K562 (cell line): ENCODE data around the gene CPT1B. TPM values are rescaled to one million over a fixed set of nuclear protein-coding genes. Genes with fewer than 3 reads are reported as not detected.
A peak's percentile ranks its signal among the peaks of the same experiment; 100 is the strongest.

Experiments
- E2F3 ChIP-seq: fragments of 250-450 bp; sonication (Bioruptor Pico); IDR thresholded peaks from 2 replicates; pipeline ENCODE4 v1.4.0; 2020; ENCODE audit warnings: mild to moderate bottlenecking
- FOS ChIP-seq: IDR thresholded peaks from 3 replicates; pipeline ENCODE4 v1.6.1; 2011; ENCODE audit not compliant: insufficient read length; ENCODE audit errors: extremely low read depth
- GATA2 ChIP-seq: sonication (generic); formaldehyde crosslinking; IDR thresholded peaks from 2 replicates; pipeline ENCODE4 v1.4.0; 2020; ENCODE audit warnings: mild to moderate bottlenecking, missing genetic modification reagents
- JUNB ChIP-seq: fragments of 450-650 bp; formaldehyde crosslinking; conservative IDR thresholded peaks from 2 replicates; pipeline ENCODE4 v1.4.0; 2020; ENCODE audit warnings: mild to moderate bottlenecking
- KLF1 ChIP-seq: fragments of 450-650 bp; IDR thresholded peaks from 2 replicates; pipeline ENCODE4 v1.6.1; 2016; ENCODE audit warnings: missing genetic modification characterization, missing compliant biosample characterization
- MTA2 ChIP-seq: fragments of 450-650 bp; IDR thresholded peaks from 2 replicates; pipeline ENCODE4 v1.6.1; 2016; ENCODE audit warnings: low read depth
- MTF1 ChIP-seq: fragments of 250-450 bp; sonication (Bioruptor Pico); IDR thresholded peaks from 2 replicates; pipeline ENCODE4 v1.9.0; 2021; ENCODE audit warnings: moderate library complexity, mild to moderate bottlenecking, inconsistent platforms, borderline replicate concordance
- MYBL2 ChIP-seq, 2 experiments: fragments of 450-650 bp in 1 of 2; sonication (generic) in 1 of 2; formaldehyde crosslinking in 1 of 2; IDR thresholded peaks; 2 replicates each; pipeline versions ENCODE4 v1.6.1 to v1.8.1; 2017 to 2022; ENCODE audit warnings: borderline replicate concordance in 1 of 2, inconsistent platforms in 1 of 2, low read depth in 1 of 2, mild to moderate bottlenecking in 1 of 2, missing genetic modification reagents in 1 of 2, moderate library complexity in 1 of 2
- NBN ChIP-seq: fragments of 450-650 bp; IDR thresholded peaks from 2 replicates; pipeline ENCODE4 v1.6.1; 2016; ENCODE audit warnings: low read depth, mild to moderate bottlenecking
- POLR2H ChIP-seq: IDR thresholded peaks from 2 replicates; pipeline ENCODE4 v1.6.1; 2016; ENCODE audit warnings: missing genetic modification characterization, low read depth, mild to moderate bottlenecking, control low read depth, missing compliant biosample characterization, moderate library complexity
- RB1 ChIP-seq: fragments of 450-650 bp; IDR thresholded peaks from 2 replicates; pipeline ENCODE4 v1.6.1; 2017; ENCODE audit warnings: low read depth, mild to moderate bottlenecking
- RCOR1 ChIP-seq, 2 experiments: IDR thresholded peaks; 2 replicates each; pipeline ENCODE4 v1.6.1; 2012; ENCODE audit warnings: low read depth in 2 of 2, low read length in 2 of 2, borderline replicate concordance in 1 of 2, improper control_type of control experiment in 1 of 2
- ZBTB12 ChIP-seq: fragments of 250-450 bp; sonication (Bioruptor Pico); IDR thresholded peaks from 2 replicates; pipeline ENCODE4 v1.4.0; 2020
- ZFP1 ChIP-seq: fragments of 450-650 bp; formaldehyde crosslinking; IDR thresholded peaks from 2 replicates; pipeline ENCODE4 v1.4.0; 2020; ENCODE audit warnings: mild to moderate bottlenecking, mixed read lengths
- ZKSCAN8 ChIP-seq: fragments of 200-800 bp; sonication (Bioruptor generic); IDR thresholded peaks from 2 replicates; pipeline ENCODE4 v1.6.1; 2016; ENCODE audit warnings: missing genetic modification characterization, missing compliant biosample characterization
- ZNF436 ChIP-seq: fragments of 250-450, 450-650 bp; sonication (Bioruptor Pico); formaldehyde crosslinking; IDR thresholded peaks from 2 replicates; pipeline ENCODE4 v1.7.0; 2020; ENCODE audit warnings: mild to moderate bottlenecking
- ZNF639 ChIP-seq, 2 experiments: fragments of 200-800 bp in 1 of 2; sonication (Bioruptor generic) in 1 of 2; sonication (generic) in 1 of 2; formaldehyde crosslinking in 1 of 2; IDR thresholded peaks in 1 of 2; conservative IDR thresholded peaks in 1 of 2; 2 replicates each; pipeline versions ENCODE4 v1.5.0 to v1.6.1; 2016 to 2020; ENCODE audit warnings: missing compliant biosample characterization in 1 of 2, missing genetic modification characterization in 1 of 2, missing genetic modification reagents in 1 of 2
- ZNF778 ChIP-seq: fragments of 450-650 bp; formaldehyde crosslinking; IDR thresholded peaks from 2 replicates; pipeline ENCODE4 v1.4.0; 2020; ENCODE audit warnings: mild to moderate bottlenecking, moderate library complexity
- polyA plus RNA-seq, 8 experiments: library from polyadenylated mRNA; depleted of rRNA in 4 of 8; stranded (reverse) in 5 of 8; unstranded in 3 of 8; fragments of >200 nt; fragmentation: Nextera tagmentation in 2 of 8; fragmentation: Illumina TruSeq in 1 of 8; extraction: Ambion mirVana in 2 of 8; extraction: Trizol in 1 of 8; gene quantifications; 2 replicates each; pipeline versions ENCODE4 v1.2.1 to v1.2.3, GENCODE V29; 2011 to 2014; ENCODE audit warnings: inconsistent platforms in 1 of 8, missing spikeins in 1 of 8
- total RNA-seq, 7 experiments: library from RNA; depleted of rRNA in 6 of 7; stranded (reverse); fragments of >200 nt in 6 of 7; fragmentation: Illumina TruSeq in 2 of 7; extraction: Trizol in 2 of 7; gene quantifications; 2 replicates each; pipeline versions ENCODE4 v1.2.1 to v1.2.3, GENCODE V29; 2011 to 2021; ENCODE audit warnings: low replicate concordance in 1 of 7
- TF ChIP-seq, protein P1 (sequence below): sonication (generic); IDR thresholded peaks from 2 replicates; pipeline ENCODE4 v1.6.1; 2016
- TF ChIP-seq, protein P2 (sequence below), 2 experiments: IDR thresholded peaks; 2 replicates each; pipeline ENCODE4 v1.6.1; 2011; ENCODE audit warnings: borderline replicate concordance in 1 of 2, control low read depth in 1 of 2, low read depth in 1 of 2, low read length in 1 of 2, mild to moderate bottlenecking in 1 of 2, mixed read lengths in 1 of 2, moderate library complexity in 1 of 2; ENCODE audit not compliant: insufficient read depth in 1 of 2, insufficient read length in 1 of 2, poor library complexity in 1 of 2, severe bottlenecking in 1 of 2; ENCODE audit errors: extremely low read depth in 1 of 2
- TF ChIP-seq, protein P3 (sequence below): sonication (generic); formaldehyde crosslinking; IDR thresholded peaks from 2 replicates; pipeline ENCODE4 v1.9.0; 2022; ENCODE audit warnings: mild to moderate bottlenecking, missing genetic modification reagents

Gene CPT1B
- total and polyA plus RNA-seq, 9 of the 15 experiments (the other 6 are each of a cell fraction or from before 2014, with no cell fraction given): 0.35 to 6.1 (median 2.6) TPM

- 0 out of 4 replicates have a peak, but pooled peaks of 1 of the 2 experiments have one; percentile 24 for TF ChIP-seq ZNF639 (CRISPR knock-in tag; conservative IDR thresholded peaks at IDR 0.05 in 1 of 2, IDR thresholded peaks at IDR 0.05 in 1 of 2)
- peak; percentile 46; the same call in 1 of the 2 replicates for TF ChIP-seq RB1
- TF ChIP-seq, protein P1, sequence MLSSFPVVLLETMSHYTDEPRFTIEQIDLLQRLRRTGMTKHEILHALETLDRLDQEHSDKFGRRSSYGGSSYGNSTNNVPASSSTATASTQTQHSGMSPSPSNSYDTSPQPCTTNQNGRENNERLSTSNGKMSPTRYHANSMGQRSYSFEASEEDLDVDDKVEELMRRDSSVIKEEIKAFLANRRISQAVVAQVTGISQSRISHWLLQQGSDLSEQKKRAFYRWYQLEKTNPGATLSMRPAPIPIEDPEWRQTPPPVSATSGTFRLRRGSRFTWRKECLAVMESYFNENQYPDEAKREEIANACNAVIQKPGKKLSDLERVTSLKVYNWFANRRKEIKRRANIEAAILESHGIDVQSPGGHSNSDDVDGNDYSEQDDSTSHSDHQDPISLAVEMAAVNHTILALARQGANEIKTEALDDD: no peak
- TF ChIP-seq POLR2H (tag): 0 out of 2 replicates have a peak, but pooled peaks have one; percentile 7
- TF ChIP-seq MTA2: no peak
- 0 out of 2 replicates have a peak, but pooled peaks have one; percentile 8 for TF ChIP-seq ZBTB12 (CRISPR knock-in tag)
- no peak for TF ChIP-seq ZNF436 (CRISPR knock-in tag)
- TF ChIP-seq MYBL2 (IDR thresholded peaks at IDR 0.05; ENCODE audit: low read depth): no peak
- no peak for TF ChIP-seq MYBL2 (CRISPR knock-in tag; IDR thresholded peaks at IDR 0.05; ENCODE audit: borderline replicate concordance)
- TF ChIP-seq, protein P2, sequence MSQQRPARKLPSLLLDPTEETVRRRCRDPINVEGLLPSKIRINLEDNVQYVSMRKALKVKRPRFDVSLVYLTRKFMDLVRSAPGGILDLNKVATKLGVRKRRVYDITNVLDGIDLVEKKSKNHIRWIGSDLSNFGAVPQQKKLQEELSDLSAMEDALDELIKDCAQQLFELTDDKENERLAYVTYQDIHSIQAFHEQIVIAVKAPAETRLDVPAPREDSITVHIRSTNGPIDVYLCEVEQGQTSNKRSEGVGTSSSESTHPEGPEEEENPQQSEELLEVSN (IDR thresholded peaks at IDR 0.05; ENCODE audit: borderline replicate concordance in 1 of 2, extremely low read depth in 1 of 2, insufficient read depth in 1 of 2, insufficient read length in 1 of 2, low read depth in 1 of 2, low read length in 1 of 2, poor library complexity in 1 of 2, severe bottlenecking in 1 of 2): peak; percentile 70 to 79
- TF ChIP-seq ZNF778 (CRISPR knock-in tag): no peak
- TF ChIP-seq GATA2 (CRISPR knock-in tag): no peak
- no peak for TF ChIP-seq ZFP1 (CRISPR knock-in tag)
- TF ChIP-seq E2F3 (CRISPR knock-in tag): 0 out of 2 replicates have a peak, but pooled peaks have one; percentile 39
- no peak for TF ChIP-seq MTF1 (CRISPR knock-in tag)
- TF ChIP-seq NBN: no peak
- TF ChIP-seq ZKSCAN8 (CRISPR knock-in tag): no peak
- TF ChIP-seq, protein P3, sequence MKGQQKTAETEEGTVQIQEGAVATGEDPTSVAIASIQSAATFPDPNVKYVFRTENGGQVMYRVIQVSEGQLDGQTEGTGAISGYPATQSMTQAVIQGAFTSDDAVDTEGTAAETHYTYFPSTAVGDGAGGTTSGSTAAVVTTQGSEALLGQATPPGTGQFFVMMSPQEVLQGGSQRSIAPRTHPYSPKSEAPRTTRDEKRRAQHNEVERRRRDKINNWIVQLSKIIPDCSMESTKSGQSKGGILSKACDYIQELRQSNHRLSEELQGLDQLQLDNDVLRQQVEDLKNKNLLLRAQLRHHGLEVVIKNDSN: peak; percentile 14; the same call in 1 of the 2 replicates
- TF ChIP-seq RCOR1 (IDR thresholded peaks at IDR 0.05; ENCODE audit: borderline replicate concordance in 1 of 2, low read depth in 2 of 2, low read length in 2 of 2): no peak
- TF ChIP-seq FOS: no peak
- no peak for TF ChIP-seq JUNB (CRISPR knock-in tag)
- 0 out of 2 replicates have a peak, but pooled peaks have one; percentile 38 for TF ChIP-seq KLF1
These were observed 52.0 kb downstream of the CPT1B start (continued) for GRCh38 chr22:50526108-50526833.
